Right forelimb (tissue), 1 donor: ENCODE measurements around the gene CHST14.
"Not testable (repeated sequence)": the region's sequence is repeated elsewhere in the genome, so short reads cannot be mapped to it uniquely, and the experiment has no call there.

ENCODE experiments used
- DNase-seq: peaks from one replicate; pipeline ENCODE4 v3.0.0-alpha.2; 2018

Gene CHST14

DNA sequence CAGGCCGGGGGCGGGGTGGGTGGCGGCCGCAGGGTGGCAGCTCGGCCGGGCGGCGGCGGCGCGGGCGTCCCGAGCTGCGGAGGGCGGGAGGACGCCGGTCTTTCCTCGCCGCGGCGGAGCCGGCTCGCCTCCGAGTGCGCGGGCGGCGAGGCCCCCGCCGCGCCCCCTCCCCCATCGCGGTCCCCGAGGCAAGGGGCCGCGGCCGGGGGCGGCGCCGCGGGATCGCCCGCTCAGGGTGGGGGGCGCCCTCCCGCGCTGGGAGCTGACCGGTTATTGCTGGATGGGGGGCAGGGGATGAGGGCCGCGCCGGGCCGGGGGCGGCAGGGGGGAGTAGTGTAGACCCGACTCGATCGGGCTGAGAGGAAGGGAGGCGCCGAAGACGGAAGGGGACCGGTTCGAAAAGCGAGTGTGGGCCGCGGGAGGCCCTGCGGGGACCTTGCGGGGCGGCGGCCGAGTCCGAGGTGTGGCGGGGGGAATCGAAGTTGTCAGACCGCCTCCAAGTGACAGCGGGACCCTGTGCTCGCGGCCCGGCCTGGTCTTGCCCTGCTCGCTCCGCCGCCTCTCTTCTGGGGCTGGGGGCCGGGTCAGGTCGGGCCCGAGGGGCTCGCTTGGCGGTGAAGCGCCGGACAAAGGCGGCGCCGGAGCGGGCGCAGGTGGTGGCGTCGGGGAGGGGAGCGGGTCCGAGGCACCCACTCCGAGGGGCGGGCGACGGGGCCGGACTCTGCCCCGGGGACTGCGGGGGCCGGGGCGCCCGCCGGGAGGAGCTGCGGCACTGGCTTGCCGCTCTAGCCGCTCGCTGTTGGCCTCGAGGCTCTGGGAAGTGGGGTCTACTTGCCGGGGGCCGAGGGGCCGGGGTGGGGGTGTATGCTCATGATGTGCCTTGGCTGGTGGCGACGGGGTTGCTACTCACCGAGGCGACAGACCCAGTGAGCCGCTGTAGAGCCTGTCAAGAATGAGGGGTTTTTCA is 28.9 kb upstream of the CHST14 start:
- no peak for DNase-seq

DNA sequence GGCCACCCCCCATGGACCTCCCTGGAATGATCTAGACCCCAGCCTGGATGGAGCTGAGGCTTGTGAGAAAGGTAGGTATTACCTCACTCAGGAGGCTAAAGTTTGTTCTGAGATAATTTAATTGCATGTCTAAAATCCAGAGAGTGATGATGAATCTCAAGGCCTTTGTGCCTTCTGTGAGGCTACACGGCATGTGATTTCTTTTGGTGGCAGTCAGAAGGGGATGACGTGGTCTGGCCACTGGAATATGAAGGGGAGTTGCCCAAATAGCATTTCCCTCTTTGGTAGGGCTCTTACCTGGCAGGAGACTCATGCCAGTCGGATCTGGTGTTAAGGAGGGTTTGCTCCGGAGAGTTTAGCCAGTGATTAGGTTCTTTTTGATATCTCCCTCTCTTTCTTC is 27.5 kb upstream of the CHST14 start:
- DNase-seq, result no peak

DNA sequence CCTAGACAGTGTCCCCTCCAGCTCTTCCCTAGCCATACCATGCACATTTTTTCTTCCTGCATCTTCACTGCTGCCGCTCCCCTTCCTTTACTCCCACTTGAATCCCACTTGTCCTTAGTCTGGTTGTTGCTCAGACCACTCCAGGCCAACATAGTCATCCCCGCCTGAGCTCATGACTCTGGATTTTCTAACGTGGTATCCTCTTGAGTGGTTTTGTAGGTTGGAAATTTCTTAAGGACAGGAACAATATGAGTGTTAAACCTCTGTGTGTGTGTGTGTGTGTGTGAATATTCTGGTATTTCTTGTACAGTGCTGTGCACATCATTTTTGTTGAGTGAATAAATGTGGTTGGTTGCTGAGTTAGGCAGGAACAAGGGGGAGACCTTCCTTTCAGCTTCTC is 26.9 kb upstream of the CHST14 start:
- no peak for DNase-seq

DNA sequence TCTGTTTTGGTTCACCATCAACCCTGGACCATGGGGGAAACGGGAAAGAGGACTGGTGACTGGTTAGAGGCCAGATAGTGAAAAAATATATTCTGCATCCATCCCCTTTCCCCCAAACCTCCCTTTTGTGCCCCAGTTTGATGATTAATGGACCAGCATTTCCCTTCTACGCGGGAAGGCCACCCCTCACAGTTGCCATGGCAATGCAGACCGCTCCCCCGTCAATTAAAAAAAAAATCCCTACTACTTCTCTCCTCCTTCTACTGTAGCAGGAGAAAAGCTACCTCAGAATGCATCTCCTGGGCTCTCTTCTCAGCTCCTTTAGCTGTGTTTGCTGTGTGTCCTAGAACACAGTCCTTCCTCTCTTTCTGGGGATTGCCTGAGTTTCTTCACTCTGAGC is 26.0 kb upstream of the CHST14 start:
- DNase-seq, result no peak

DNA sequence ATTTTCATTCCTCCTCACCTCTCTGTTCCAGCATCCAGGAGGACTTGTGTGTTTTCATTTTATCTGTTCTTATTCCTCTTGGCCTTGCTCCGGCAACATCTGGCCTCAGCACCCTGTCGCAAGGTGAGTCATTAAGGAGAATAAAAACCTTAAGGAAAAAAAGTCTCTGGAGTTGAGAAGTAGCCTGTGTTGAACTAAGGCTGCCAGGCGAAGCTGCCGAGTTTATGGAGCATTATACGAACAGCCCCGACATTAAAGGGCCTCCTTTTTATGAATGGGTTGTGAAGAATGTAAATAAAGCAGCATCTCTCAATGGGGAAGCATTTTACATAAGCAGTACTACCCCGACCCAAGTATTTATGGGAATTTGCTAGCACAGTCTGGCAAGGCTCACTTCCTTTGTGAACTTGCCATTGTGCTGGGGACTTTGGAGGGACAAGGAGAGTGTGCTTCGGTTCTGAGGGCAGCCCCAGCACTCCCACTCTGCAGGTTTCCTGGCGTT is 25.3 kb upstream of the CHST14 start:
- DNase-seq, result no peak

DNA sequence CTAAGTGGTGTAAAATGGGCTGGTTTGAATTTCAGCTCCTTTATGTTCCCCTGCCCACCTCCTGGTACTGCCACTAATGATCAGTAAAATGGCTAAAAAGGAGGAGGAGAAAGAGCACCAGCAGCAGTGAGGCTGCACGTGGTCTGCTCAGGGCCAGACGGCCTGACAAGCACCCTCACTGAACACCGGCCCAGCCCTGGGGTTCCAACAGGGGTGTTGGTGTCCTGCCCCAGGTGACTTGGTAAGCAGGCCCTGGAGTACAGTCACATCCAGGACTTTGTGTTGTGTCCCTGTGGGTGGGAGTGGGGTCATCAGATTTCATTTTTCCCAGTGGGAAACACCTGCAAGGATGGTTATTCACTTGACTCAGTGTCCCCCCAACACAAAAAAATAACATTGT is 24.6 kb upstream of the CHST14 start:
- DNase-seq, result no peak

DNA sequence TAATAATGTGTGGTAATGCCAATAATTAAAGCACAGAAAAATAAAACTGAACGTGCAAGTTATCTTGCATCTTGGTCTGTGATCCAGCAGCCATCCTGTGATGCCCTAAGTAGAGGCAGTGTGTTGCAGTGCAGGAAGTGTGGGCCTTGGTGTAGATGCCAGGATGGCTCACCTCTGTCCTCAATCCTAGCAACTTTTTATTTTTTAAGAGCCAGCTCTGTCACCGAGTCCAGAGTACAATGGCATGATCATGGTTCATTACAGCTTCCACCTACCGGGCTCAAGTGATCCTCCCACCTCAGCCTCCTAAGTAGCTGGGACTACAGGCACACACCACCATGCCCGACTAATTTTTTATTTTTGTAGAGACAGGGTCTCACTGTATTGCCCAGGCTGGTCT is 22.4 kb upstream of the CHST14 start:
- no peak for DNase-seq

DNA sequence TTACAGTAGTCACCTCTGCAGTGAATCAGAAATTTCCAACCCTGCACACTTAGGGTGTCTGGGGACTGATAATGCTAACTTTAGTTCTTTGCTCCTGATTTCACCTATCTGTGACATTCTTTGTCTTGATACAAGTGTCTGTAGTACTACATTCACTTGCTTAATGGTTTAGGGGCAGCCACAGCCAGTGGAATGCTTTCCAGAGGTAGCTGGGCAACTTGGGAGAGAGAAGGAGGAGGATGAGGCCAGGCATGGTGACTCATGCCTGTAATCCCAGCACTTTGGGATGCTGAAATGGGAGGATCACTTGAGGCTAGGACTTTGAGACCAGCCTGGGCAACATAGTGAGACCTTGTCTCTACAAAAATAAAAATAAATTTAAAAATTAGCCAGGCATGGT is 21.5 kb upstream of the CHST14 start:
- no peak for DNase-seq

DNA sequence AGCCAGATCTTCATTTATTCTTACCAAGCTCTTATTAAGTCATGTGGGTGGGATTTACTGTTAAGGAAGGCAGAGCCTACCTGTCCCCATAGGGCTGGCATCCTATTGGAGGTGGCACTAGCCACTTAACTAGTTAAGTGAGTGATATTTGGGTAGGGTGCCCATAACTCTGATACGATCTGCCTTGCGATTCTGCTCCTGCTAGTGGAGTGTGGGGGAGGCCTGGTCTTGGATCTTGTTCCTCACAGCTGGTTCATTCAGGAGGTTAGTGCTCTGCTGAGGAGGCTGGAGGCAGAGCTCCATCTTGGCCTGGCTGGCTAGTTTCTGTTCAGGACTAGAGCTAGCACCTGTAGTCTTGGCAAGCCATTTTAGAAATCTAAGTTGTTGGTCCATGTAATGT is 20.7 kb upstream of the CHST14 start:
- no peak for DNase-seq

DNA sequence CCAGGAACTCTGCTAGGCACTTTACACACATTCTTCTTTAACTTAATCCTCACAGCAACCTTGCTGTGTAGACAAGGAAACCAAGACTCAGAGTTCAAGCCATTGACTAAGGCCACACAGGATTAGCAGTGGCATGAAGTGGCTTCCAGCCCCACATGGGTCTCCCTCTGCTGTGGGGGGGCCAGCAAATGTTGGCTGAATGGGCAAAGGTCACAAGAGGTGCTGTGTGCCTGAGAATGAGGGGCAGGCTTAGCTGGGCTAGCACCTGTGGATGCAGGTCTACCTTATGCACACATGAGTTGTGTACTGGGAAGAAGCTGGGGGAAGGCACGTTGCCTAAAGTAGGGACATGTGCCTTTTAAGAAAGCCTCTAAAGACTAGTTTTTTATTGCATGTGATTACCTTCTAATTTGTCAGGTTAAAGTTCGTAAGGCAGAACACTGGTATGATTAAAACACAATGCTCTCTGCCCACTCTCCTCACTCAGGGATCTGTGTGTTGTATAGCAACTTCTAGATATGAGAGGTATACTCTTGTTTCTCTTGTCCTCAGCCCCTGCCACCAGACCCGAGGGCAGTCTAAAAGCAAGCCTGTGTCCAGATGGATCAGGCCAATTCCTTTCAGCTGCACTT is 19.1 kb upstream of the CHST14 start:
- DNase-seq, result no peak

DNA sequence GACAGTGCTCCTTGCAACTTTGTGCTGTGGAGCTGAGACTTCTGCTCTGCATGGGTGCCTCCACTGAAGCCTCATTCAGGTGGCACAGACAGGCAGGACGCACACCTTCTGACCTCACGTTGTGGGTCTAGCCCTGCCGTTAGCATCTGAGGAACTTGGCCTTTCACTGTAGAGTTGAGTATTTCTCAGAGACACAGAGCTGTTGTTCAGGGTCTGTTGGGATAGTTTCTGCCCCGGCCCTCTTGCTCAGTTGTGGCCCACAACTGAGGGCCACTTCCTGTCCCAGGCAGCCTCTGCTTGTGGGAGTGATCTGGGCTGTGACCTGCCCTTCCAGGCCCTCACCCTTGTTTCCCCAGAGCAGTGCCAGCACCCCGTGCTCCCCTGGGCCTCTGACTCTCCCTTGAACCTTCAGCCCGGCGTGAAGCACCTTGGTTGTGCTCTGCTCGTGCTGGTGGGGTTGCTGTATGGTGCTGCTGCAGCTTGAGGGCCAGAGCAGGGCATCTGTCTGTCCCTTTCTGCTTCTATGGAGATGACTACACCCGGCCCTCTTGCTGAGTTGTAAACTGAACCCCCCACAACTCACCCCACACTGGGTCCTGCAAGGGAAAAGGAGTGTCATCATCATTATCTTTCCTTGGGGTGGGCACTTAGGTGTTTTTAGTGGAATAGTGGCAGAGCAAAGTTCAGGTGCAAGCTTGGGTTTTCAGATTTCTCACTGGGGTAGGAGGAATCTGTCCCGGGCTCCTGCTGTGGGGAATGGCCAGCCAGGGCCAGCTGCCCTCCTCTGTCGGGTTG is 18.3 kb upstream of the CHST14 start:
- no peak for DNase-seq

DNA sequence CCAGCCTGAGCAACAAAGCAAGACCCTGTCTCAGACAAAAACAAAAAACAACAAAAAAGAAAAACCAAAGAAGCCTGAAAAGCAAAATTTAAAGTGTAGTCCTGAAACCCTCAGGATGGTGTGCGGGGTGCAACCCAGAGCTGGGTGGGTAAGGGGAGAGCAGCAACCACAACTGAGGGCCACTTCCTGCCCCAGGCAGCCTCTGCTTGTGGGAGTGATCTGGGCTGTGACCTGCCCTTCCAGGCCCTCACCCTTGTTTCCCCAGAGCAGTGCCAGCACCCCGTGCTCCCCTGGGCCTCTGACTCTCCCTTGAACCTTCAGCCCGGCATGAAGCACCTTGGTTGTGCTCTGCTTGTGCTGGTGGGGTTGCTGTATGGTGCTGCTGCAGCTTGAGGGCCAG is 16.8 kb upstream of the CHST14 start:
- DNase-seq, result not testable (repeated sequence)

DNA sequence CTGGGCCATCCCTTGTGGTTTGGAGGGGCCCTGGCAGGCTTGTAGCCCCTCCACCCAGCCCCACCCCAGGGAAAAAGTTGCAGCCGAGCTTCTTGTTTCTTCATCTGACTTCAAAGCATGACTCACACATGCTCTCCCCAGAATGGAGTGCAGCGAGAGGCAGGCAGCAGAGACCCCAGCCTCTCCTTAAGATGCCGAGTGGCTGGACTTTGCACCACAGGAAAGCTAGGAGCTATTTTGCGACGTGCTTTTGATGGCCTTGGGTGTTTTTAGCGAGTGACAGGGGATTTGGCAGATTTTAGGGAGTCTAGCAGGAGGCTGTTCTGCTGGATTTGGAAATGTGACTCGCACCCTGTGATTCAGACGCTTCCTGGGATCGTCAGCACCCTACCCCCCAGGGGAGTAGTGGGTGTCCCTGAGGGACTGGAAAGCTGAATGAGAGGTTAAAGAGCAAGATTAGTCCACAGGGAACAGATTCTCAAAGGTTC is 15.8 kb upstream of the CHST14 start:
- no peak for DNase-seq

DNA sequence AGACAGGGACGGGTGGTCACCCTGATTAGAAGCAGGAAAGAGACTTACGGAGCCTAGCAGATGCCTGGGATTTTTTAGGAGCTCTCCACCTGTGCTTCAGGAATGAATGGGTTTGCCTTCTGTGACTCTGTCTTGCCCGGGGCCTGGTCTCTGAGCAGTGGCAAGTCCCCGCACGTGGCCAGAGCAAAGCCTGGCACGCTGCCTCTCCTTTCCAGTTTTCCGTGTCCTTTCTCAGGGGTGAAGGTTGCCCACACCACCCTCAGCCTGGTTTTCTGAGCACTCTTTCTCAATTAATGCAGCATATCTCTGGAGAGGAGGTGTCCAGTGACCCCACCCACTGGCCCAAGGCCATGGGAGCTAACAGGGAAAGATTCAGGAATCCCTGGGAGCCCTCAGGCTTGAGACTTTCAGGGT is 14.5 kb upstream of the CHST14 start:
- no peak for DNase-seq

DNA sequence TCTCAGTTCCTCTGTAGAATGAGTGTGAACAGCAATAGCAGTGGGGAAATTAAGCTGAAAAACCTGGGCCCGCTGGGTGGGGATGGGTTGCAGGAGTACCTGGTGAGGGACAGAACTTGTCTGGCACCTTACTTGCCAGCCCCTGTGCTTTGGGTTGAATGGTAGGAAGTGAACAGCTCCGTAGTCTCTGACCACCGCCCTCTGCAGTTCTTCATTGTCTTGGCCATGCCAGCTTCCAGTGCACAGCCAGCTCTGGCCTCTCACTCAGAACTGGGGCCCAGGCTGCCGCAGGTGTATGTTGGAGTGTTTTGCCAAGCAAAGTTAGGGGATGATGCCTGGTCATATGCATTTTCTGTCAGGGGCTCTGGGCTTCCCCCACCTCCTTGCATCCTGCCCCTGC is 14.0 kb upstream of the CHST14 start:
- no peak for DNase-seq

DNA sequence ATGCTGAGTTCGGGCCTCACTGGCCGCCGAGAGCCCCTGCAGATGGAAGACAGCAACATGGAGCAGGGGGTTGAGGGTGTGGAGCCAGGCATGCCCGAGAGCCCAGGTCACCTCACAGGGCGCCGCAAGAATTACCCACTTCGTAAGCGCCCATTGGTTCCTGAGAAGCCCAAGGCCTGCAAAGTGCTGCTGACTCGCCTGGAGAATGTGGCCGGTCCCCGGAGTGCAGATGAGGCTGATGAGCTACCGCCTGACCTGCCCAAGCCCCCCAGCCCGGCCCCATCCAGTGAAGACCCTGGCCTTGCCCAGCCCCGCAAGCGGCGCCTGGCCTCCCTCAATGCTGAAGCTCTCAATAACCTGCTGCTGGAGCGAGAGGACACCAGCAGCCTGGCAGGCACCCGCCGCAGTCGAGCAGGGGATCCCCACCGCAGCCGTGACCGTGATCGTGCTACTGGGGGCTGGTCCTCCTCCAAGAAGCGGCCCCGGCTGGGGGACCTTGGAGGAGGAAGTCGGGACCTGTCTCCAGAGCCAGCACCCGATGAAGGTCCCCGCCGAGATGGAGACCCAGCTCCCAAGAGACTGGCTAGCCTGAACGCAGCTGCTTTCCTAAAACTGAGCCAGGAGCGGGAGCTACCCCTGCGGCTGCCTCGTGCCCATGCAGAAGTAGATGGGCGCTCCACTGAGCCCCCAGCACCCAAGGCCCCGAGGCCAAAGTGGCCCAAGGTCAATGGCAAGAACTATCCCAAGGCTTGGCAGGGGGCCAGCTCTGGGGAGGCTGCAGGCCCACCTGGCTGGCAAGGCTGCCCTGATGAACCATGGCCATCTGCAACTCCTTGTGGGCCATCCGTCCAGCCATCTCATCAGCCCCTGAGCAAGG is 12.1 kb upstream of the CHST14 start:
- DNase-seq, result no peak

DNA sequence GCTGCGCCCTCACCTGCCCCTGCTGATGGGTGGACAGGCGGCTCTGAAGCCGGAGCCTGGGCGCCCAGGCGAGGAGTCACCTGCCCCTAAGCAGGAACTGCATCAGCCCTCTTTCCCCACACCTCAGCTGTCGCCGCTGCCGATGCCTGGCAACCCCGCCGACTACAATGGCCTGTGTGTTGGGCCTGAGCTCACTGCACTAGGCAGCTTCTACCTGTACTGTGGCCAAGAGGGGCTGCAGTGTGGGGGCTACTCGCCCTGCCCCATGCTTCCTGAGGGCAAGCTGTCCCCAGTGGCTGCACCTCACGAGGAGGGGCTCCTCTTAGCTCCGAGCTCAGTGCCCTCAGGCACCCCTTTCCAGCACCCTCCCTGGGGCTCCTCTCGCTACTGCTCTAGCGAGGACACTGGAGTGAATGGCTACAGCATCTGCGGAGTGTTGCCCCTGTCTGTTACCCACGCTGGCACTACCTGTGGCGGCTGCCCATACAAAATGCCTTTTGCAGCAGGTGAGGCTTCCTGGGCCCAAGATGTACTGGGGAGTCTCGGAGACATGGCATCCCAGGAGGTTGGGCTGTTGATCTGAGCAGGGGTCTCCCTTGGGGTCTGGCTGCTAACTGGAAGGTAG is 11.3 kb upstream of the CHST14 start:
- no peak for DNase-seq

DNA sequence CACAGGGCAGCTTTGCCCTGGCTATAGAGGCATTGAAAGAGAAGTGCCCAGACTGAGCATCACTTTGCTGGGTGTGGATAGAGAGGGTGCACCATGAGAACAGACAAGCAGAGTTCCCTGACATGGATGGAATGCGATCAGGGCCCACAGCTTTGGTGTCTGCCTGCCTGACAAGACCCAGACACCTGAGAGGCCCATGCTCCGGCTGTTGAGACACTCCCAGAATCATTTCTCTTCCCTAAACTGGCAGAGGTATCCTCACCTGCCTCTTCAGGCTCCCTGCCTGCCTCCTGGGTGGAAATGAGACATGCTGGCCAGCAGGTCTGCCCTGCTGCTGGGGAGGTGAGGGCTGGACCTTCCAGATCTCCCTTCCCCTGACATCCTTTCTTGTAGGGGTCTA is 10.4 kb upstream of the CHST14 start:
- no peak for DNase-seq

DNA sequence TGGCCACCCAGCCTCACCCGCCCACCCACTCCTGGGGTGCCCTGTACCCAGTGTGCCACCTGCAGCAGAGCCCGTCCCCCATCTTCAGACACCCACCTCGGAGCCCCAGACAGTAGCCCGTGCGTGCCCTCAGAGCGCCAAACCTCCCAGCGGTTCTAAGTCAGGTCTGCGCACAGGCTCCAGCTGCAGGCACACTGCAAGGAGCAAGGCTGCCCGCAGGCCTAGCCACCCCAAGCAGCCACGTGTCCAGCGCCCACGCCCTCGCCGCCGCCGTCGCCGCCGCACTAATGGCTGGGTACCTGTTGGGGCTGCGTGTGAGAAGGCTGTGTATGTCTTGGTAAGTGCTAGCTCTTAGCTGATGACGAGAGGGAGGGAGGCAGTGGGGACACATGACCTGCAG is 8.8 kb upstream of the CHST14 start:
- no peak for DNase-seq

DNA sequence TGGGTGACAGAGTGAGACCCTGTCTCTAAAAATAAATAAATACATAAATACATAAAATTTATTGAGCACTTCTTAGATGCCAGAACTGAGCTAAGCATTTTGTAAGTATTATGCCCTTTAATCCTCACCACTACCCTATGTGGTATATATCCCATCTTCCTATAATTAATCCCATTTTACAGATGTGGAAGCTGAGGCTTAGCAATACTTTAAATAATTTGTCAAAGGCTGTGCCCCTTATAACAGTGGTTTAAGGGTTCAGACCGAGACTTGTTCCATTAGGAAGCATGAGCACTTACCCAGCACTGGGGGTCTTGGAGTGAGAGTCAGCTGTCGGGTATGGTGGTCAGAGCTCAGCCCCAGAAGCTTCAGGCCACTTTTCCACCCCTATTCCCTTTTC is 7.5 kb upstream of the CHST14 start:
- DNase-seq, result no peak

DNA sequence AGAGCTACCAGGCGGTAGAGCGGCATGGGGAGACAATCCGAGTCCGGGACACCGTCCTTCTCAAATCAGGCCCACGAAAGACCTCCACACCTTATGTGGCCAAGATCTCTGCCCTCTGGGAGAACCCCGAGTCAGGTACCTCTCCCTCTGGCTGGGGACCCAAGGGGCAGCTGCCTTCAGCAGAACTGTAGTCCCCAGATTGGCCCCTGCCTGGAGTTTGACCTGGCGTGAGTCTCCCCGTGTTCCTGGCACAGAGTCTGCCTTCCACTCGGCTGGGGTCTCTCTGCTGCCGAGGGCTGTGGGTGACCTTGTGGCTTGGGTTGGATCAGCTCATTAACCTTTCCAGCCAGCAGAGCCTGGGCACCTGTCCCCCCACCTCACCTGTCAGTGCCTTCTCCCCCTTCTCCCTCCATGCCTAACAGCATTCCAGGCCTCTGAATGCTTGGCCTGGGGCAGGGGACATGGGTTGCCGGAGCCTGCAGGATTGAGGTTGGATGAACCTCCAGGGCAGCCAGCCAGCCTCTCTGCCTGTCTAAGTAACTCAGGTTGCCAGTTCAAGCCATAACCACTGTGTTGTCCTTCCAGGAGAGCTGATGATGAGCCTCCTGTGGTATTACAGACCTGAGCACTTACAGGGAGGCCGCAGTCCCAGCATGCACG is 6.8 kb upstream of the CHST14 start:
- no peak for DNase-seq
